ENCODE results near the gene BOD1L1. TPM values are rescaled to one million over a fixed set of nuclear protein-coding genes. Genes with fewer than 3 reads are reported as not detected.

BOD1L1 gene
- total RNA-seq, 1 experiment from 2014 or later, result 22.0 TPM

GRCh38 chr4:13540446-13541175, 86.9 kb downstream of the BOD1L1 start:
- Histone ChIP-seq H3K9me3 (ENCODE audit: low read length) (no peaks in the 10 kb centered on the region), H3K9me2 (replicated peaks; ENCODE audit: low read length) (no peaks in the 10 kb centered on the region), H3F3A (ENCODE audit: low read length, unreplicated experiment) (no peaks in the 10 kb centered on the region), H2AFZ (ENCODE audit: low read length) (no peak overlapping the region), H3K27ac (ENCODE audit: low read length) (no peak overlapping the region), H3K4me1 (ENCODE audit: insufficient read depth, low read length) (peaks cover 5% of the 10 kb centered on the region), H3K4me2 (ENCODE audit: low read length) (no peak overlapping the region), H3K79me2 (ENCODE audit: low read length) (no peaks in the 10 kb centered on the region), H3K9ac (ENCODE audit: low read length) (no peak overlapping the region), H4K20me1 (ENCODE audit: low read length) (no peaks in the 10 kb centered on the region), H3K4me3 (ENCODE audit: low read length) (no peak overlapping the region), H3K27me3 (ENCODE audit: low read length) (peaks cover 48% of the 10 kb centered on the region), H3K36me3 (ENCODE audit: low read depth, low read length) (no peaks in the 10 kb centered on the region)
- ATAC-seq, result no peak
- ChIA-PET POLR2A (ENCODE audit: unreplicated experiment) (no interaction called here), CTCF (no interaction called here)
- no TSS peak for BruUV-seq (replicated peaks)
- intact Hi-C loops (cut with micrococcal nuclease), result no loop called here
- DNase-seq, result no peak
- TF ChIP-seq CTCF (conservative IDR thresholded peaks at IDR 0.05; ENCODE audit: low read depth, low read length), result no peak
- TF ChIP-seq EZH2 (IDR thresholded peaks at IDR 0.05; ENCODE audit: low read length, unreplicated experiment), result no peak
- TF ChIP-seq EZH2phosphoT487 (IDR thresholded peaks at IDR 0.05; ENCODE audit: borderline replicate concordance, low read length), result no peak

- BruUV-seq (replicated peaks), result no TSS peak
- H3K27me3 ChIP-seq (ENCODE audit: low read length), result peaks cover 56% of the 10 kb centered on the region
- no peaks in the 10 kb centered on the region for H4K20me1 ChIP-seq (ENCODE audit: low read length)
- no peaks in the 10 kb centered on the region for H3K79me2 ChIP-seq (ENCODE audit: low read length)
- no peak overlapping the region for H3K4me3 ChIP-seq (ENCODE audit: low read length)
- CTCF ChIA-PET, result no interaction called here
- DNase-seq (no peak), ATAC-seq (no peak)
- H3K36me3 ChIP-seq (ENCODE audit: low read depth, low read length), result no peaks in the 10 kb centered on the region
- H3K9me2 ChIP-seq (replicated peaks; ENCODE audit: low read length), result no peaks in the 10 kb centered on the region
- intact Hi-C loops (cut with micrococcal nuclease), result no loop called here
- no peaks in the 10 kb centered on the region for H3K4me1 ChIP-seq (ENCODE audit: insufficient read depth, low read length)
- H3K27ac ChIP-seq (ENCODE audit: low read length), result no peak overlapping the region
- no peak overlapping the region for H3K9ac ChIP-seq (ENCODE audit: low read length)
- POLR2A ChIA-PET (ENCODE audit: unreplicated experiment), result no interaction called here
- H3F3A ChIP-seq (ENCODE audit: low read length, unreplicated experiment), result no peaks in the 10 kb centered on the region
- TF ChIP-seq EZH2phosphoT487 (IDR thresholded peaks at IDR 0.05; ENCODE audit: borderline replicate concordance, low read length) (no peak), CTCF (conservative IDR thresholded peaks at IDR 0.05; ENCODE audit: low read depth, low read length) (no peak), EZH2 (IDR thresholded peaks at IDR 0.05; ENCODE audit: low read length, unreplicated experiment) (no peak)
- no peaks in the 10 kb centered on the region for H3K9me3 ChIP-seq (ENCODE audit: low read length)
- no peak overlapping the region for H3K4me2 ChIP-seq (ENCODE audit: low read length)
- H2AFZ ChIP-seq (ENCODE audit: low read length), result no peak overlapping the region
Measured at GRCh38 chr4:13539619-13540445, 87.7 kb downstream of the BOD1L1 start.

Measured in PC-3 (cell line).